Umbilical cord (tissue), 1 donor: ENCODE data around the gene DRD3. TPM values are rescaled to one million over a fixed set of nuclear protein-coding genes. Genes with fewer than 3 reads are reported as not detected.

ENCODE experiments used
- total RNA-seq: library from RNA; depleted of rRNA; stranded (reverse); fragments of >200 nt; gene quantifications from one replicate; pipeline ENCODE4 v1.2.3, GENCODE V29; 2014; ENCODE audit warnings: low replicate concordance; ENCODE audit not compliant: insufficient read depth

DRD3 gene
- total RNA-seq, 1 donor from 2014 or later: 0.72 TPM

Other genes starting within 250 kb of the DRD3 start
- gene ZDHHC23, start 231.0 kb downstream of the DRD3 start, total RNA-seq: 3.1 TPM
- 3.4 TPM for gene CCDC191, start 122.5 kb downstream of the DRD3 start, total RNA-seq
- gene QTRT2, start 122.3 kb downstream of the DRD3 start, total RNA-seq: 15.6 TPM
- gene ZNF80, start 58.5 kb upstream of the DRD3 start, total RNA-seq: 2.4 TPM
- gene TIGIT, start 115.0 kb upstream of the DRD3 start, total RNA-seq: 5.5 TPM